Measurements from ENCODE around the gene EIF5A. TPM values are rescaled to one million over a fixed set of nuclear protein-coding genes. Genes with fewer than 3 reads are reported as not detected.

The EIF5A gene
- total RNA-seq, 4 donors from 2014 or later: 203 to 261 (median 221) TPM

- 9 to 15% methylated on average over 9 of the region's 12 CpGs for WGBS, 2 donors
- intact Hi-C loops (cut with DNase I; ENCODE audit: low total_unique reads): loop anchor here (10.0 kb wide), 1 partner anchor 199 kb away; the partner anchor contains the start of gene TNFSF13
- no peak overlapping the region for H3K4me3 ChIP-seq (ENCODE audit: low read depth, poor library complexity, severe bottlenecking)
- TF ChIP-seq CTCF (IDR thresholded peaks at IDR 0.05): peak in 1 of 3 donors; percentile 74
- TF ChIP-seq POLR2A (IDR thresholded peaks at IDR 0.05): no peak
- peak; percentile 77 to 96 for DNase-seq (ENCODE audit: low spot score in 2 of 2)
These were observed 48.7 kb downstream of the EIF5A start for GRCh38 chr17:7356072-7356549.

GRCh38 chr17:7356756-7357155 lies 49.3 kb downstream of the EIF5A start:
- intact Hi-C loops (cut with DNase I; ENCODE audit: low total_unique reads): loop anchor here (10.0 kb wide), 1 partner anchor 198 kb away; the partner anchor contains the start of gene TNFSF13
- H3K4me3 ChIP-seq (ENCODE audit: low read depth, poor library complexity, severe bottlenecking): no peak overlapping the region
- no peak for TF ChIP-seq CTCF (IDR thresholded peaks at IDR 0.05)
- TF ChIP-seq POLR2A (IDR thresholded peaks at IDR 0.05): no peak
- no peak for DNase-seq (ENCODE audit: low spot score in 2 of 2)
- 50 to 56% methylated on average over 8 of the region's 8 CpGs for WGBS, 2 donors

GRCh38 chr17:7357381-7357780 lies 50.0 kb downstream of the EIF5A start:
- DNase-seq (ENCODE audit: low spot score in 2 of 2): no peak
- 54 to 57% methylated on average over 2 of the region's 2 CpGs for WGBS, 2 donors
- TF ChIP-seq CTCF (IDR thresholded peaks at IDR 0.05) (no peak), POLR2A (IDR thresholded peaks at IDR 0.05) (no peak)
- H3K4me3 ChIP-seq (ENCODE audit: low read depth, poor library complexity, severe bottlenecking): no peak overlapping the region
- intact Hi-C loops (cut with DNase I; ENCODE audit: low total_unique reads): loop anchor here (10.0 kb wide), 1 partner anchor 197 kb away; the partner anchor contains the start of gene TNFSF13

GRCh38 chr17:7361906-7362305 lies 54.5 kb downstream of the EIF5A start:
- WGBS, 2 donors: 49 to 55% methylated on average over 3 of the region's 3 CpGs
- intact Hi-C loops (cut with DNase I; ENCODE audit: low total_unique reads): loop anchor here (10.0 kb wide), 1 partner anchor 63 kb away; the partner anchor contains the start of genes SPEM1, SPEM2 and SPEM3
- no peak for TF ChIP-seq POLR2A (IDR thresholded peaks at IDR 0.05)
- TF ChIP-seq CTCF (IDR thresholded peaks at IDR 0.05): no peak
- no peak overlapping the region for H3K4me3 ChIP-seq (ENCODE audit: low read depth, poor library complexity, severe bottlenecking)
- no peak for DNase-seq (ENCODE audit: low spot score in 2 of 2)

Other genes with a start within 250 kb of the EIF5A start
- gene CLEC10A, start 227.4 kb upstream of the EIF5A start, total RNA-seq: 1 to 10 TPM in 2 of 4 donors, under 1 TPM in 2; 0.46 to 5.4 (median 1.9) TPM
- gene ASGR2, start 192.8 kb upstream of the EIF5A start, total RNA-seq: 10 to 100 TPM in 1 of 4 donors, 1 to 10 TPM in 3; 6.7 to 10.1 (median 8.7) TPM
- gene ASGR1, start 128.3 kb upstream of the EIF5A start, total RNA-seq: 1 to 10 TPM; 1.3 to 6.6 (median 4.2) TPM
- gene DLG4, start 87.8 kb upstream of the EIF5A start, total RNA-seq: 1 to 10 TPM; 2.7 to 7.7 (median 4.7) TPM
- 1,000 to 10,000 TPM in 1 of 4 donors, 100 to 1,000 TPM in 3; 703 to 1,179 (median 863) TPM for gene ACADVL, start 87.7 kb upstream of the EIF5A start, total RNA-seq
- 10 to 100 TPM; 51.7 to 87.5 (median 67.8) TPM for gene DVL2, start 73.1 kb upstream of the EIF5A start, total RNA-seq
- gene PHF23, start 68.2 kb upstream of the EIF5A start, total RNA-seq: 10 to 100 TPM; 23.4 to 32.5 (median 27.9) TPM
- gene GABARAP, start 65.2 kb upstream of the EIF5A start, total RNA-seq: 100 to 1,000 TPM; 253 to 667 (median 538) TPM
- gene CTDNEP1, start 55.9 kb upstream of the EIF5A start, total RNA-seq: 10 to 100 TPM; 55.3 to 79.2 (median 70.4) TPM
- gene ELP5, start 55.4 kb upstream of the EIF5A start, total RNA-seq: 10 to 100 TPM; 10.8 to 20.6 (median 17.1) TPM
- gene CLDN7, start 45.1 kb upstream of the EIF5A start, total RNA-seq: 10 to 100 TPM in 3 of 4 donors, 1 to 10 TPM in 1; 6.7 to 25.6 (median 14.4) TPM
- 10 to 100 TPM in 2 of 4 donors, 1 to 10 TPM in 2; 4.3 to 13.6 (median 8.4) TPM for gene SLC2A4, start 25.9 kb upstream of the EIF5A start, total RNA-seq
- 1 to 10 TPM in 3 of 4 donors, under 1 TPM in 1; 0.17 to 8.0 (median 2.4) TPM for gene YBX2, start 13.0 kb upstream of the EIF5A start, total RNA-seq
- 10 to 100 TPM; 48.8 to 93.6 (median 79.3) TPM for gene GPS2, start 7.7 kb downstream of the EIF5A start, total RNA-seq
- 10 to 100 TPM; 13.3 to 44.8 (median 22.3) TPM for gene NEURL4, start 21.7 kb downstream of the EIF5A start, total RNA-seq
- 1 to 10 TPM; 2.9 to 5.6 (median 3.8) TPM for gene ACAP1, start 28.9 kb downstream of the EIF5A start, total RNA-seq
- 10 to 100 TPM; 30.3 to 65.4 (median 42.8) TPM for gene KCTD11, start 44.5 kb downstream of the EIF5A start, total RNA-seq
- not detected for gene TMEM95, start 47.5 kb downstream of the EIF5A start, total RNA-seq
- gene TNK1, start 73.5 kb downstream of the EIF5A start, total RNA-seq: 10 to 100 TPM; 13.0 to 25.4 (median 19.7) TPM
- gene PLSCR3, start 86.9 kb downstream of the EIF5A start, total RNA-seq: 10 to 100 TPM; 21.6 to 38.1 (median 24.5) TPM
- 10 to 100 TPM; 56.1 to 90.8 (median 65.5) TPM for gene TMEM256, start 96.5 kb downstream of the EIF5A start, total RNA-seq
- 1 to 10 TPM; 5.5 to 9.6 (median 6.4) TPM for gene NLGN2, start 100.2 kb downstream of the EIF5A start, total RNA-seq
- not detected for gene SPEM1, start 112.7 kb downstream of the EIF5A start, total RNA-seq
- not detected for gene SPEM2, start 118.0 kb downstream of the EIF5A start, total RNA-seq
- gene SPEM3, start 121.2 kb downstream of the EIF5A start, total RNA-seq: not detected
- 10 to 100 TPM; 15.5 to 23.2 (median 22.1) TPM for gene TMEM102, start 127.8 kb downstream of the EIF5A start, total RNA-seq
- 10 to 100 TPM; 12.5 to 15.0 (median 13.9) TPM for gene FGF11, start 131.9 kb downstream of the EIF5A start, total RNA-seq
- 10 to 100 TPM in 3 of 4 donors, 1 to 10 TPM in 1; 7.8 to 16.0 (median 13.6) TPM for gene CHRNB1, start 137.4 kb downstream of the EIF5A start, total RNA-seq
- gene ZBTB4, start 172.0 kb downstream of the EIF5A start, total RNA-seq: 10 to 100 TPM; 40.4 to 52.3 (median 47.7) TPM
- gene SLC35G6, start 173.8 kb downstream of the EIF5A start, total RNA-seq: not detected
- 100 to 1,000 TPM in 3 of 4 donors, 10 to 100 TPM in 1; 93.9 to 120 (median 110) TPM for gene POLR2A, start 176.7 kb downstream of the EIF5A start, total RNA-seq
- 10 to 100 TPM in 3 of 4 donors, 1 to 10 TPM in 1; 9.9 to 31.7 (median 20.9) TPM for gene TNFSF12, start 241.4 kb downstream of the EIF5A start, total RNA-seq